H9 (cell line): ENCODE measurements around the gene FAM13A. TPM values are rescaled to one million over a fixed set of nuclear protein-coding genes. Genes with fewer than 3 reads are reported as not detected.

ENCODE experiments used
- DNase-seq: peaks from one replicate; pipeline ENCODE4 v3.0.0-alpha.2; 2017
- H2AFZ ChIP-seq: one replicate; pipeline ENCODE4 v1.6.1; 2013; ENCODE audit warnings: mild to moderate bottlenecking, low read length, control low read depth, moderate library complexity
- H2AK5ac ChIP-seq: 2 replicates; pipeline ENCODE4 v1.6.1; 2013; ENCODE audit warnings: low read length, control low read depth, mixed read lengths; ENCODE audit not compliant: insufficient read length
- H2BK120ac ChIP-seq: one replicate; pipeline ENCODE4 v1.6.1; 2013; ENCODE audit warnings: low read depth, mild to moderate bottlenecking, low read length, control low read depth, inconsistent platforms; ENCODE audit not compliant: poor library complexity, severe bottlenecking
- H2BK12ac ChIP-seq: 2 replicates; pipeline ENCODE4 v1.6.1; 2013; ENCODE audit warnings: low read length, control low read depth, mixed read lengths, low read depth; ENCODE audit not compliant: insufficient read length
- H2BK15ac ChIP-seq: 2 replicates; pipeline ENCODE4 v1.6.1; 2013; ENCODE audit warnings: low read depth, low read length, control low read depth
- H2BK20ac ChIP-seq: one replicate; pipeline ENCODE4 v1.6.1; 2013; ENCODE audit warnings: low read depth, mild to moderate bottlenecking, low read length, control low read depth, inconsistent platforms; ENCODE audit not compliant: poor library complexity, severe bottlenecking
- H2BK5ac ChIP-seq: 2 replicates; pipeline ENCODE4 v1.6.1; 2013; ENCODE audit warnings: low read length, control low read depth, mixed read lengths; ENCODE audit not compliant: insufficient read length
- H3K14ac ChIP-seq: 2 replicates; pipeline ENCODE4 v1.6.1; 2013; ENCODE audit warnings: low read length, control low read depth; ENCODE audit not compliant: insufficient read depth
- H3K18ac ChIP-seq: 2 replicates; pipeline ENCODE4 v1.6.1; 2013; ENCODE audit warnings: low read depth, mild to moderate bottlenecking, mixed read lengths, low read length, control low read depth; ENCODE audit not compliant: insufficient read length
- H3K23ac ChIP-seq: 2 replicates; pipeline ENCODE4 v1.6.1; 2013; ENCODE audit warnings: low read length, control low read depth, mixed read lengths, low read depth; ENCODE audit not compliant: insufficient read length
- H3K23me2 ChIP-seq: 2 replicates; pipeline ENCODE4 v1.6.1; 2013; ENCODE audit warnings: low read depth, mild to moderate bottlenecking, mixed read lengths, low read length, control low read depth; ENCODE audit not compliant: insufficient read length, poor library complexity, severe bottlenecking
- H3K27ac ChIP-seq: 2 replicates; pipeline ENCODE4 v1.5.1; 2013; ENCODE audit warnings: low read length, control low read depth, mixed read lengths, low read depth; ENCODE audit not compliant: insufficient read length
- H3K27me3 ChIP-seq: 2 replicates; pipeline ENCODE4 v1.6.1; 2013; ENCODE audit warnings: low read length, control low read depth, inconsistent platforms; ENCODE audit not compliant: insufficient read depth
- H3K4ac ChIP-seq: 2 replicates; pipeline ENCODE4 v1.6.1; 2013; ENCODE audit warnings: low read depth, mild to moderate bottlenecking, control low read depth, inconsistent platforms, low read length, moderate library complexity
- H3K4me1 ChIP-seq: 2 replicates; pipeline ENCODE4 v1.6.1; 2013; ENCODE audit warnings: low read length, control low read depth, inconsistent platforms; ENCODE audit not compliant: insufficient read depth
- H3K4me2 ChIP-seq: 2 replicates; pipeline ENCODE4 v1.6.1; 2013; ENCODE audit warnings: low read length, control low read depth, mixed read lengths; ENCODE audit not compliant: insufficient read length, insufficient read depth
- H3K56ac ChIP-seq: 2 replicates; pipeline ENCODE4 v1.6.1; 2013; ENCODE audit warnings: low read depth, mild to moderate bottlenecking, mixed read lengths, low read length, control low read depth; ENCODE audit not compliant: insufficient read length
- H3K79me1 ChIP-seq: 2 replicates; pipeline ENCODE4 v1.6.1; 2013; ENCODE audit warnings: low read depth, mild to moderate bottlenecking, moderate library complexity, low read length, control low read depth, inconsistent platforms; ENCODE audit not compliant: insufficient read depth, poor library complexity, severe bottlenecking
- H3K79me2 ChIP-seq: 2 replicates; pipeline ENCODE4 v1.6.1; 2013; ENCODE audit warnings: low read length, control low read depth, inconsistent platforms; ENCODE audit not compliant: insufficient read depth
- H3K9ac ChIP-seq: 2 replicates; pipeline ENCODE4 v1.6.1; 2013; ENCODE audit warnings: low read length, control low read depth, mixed read lengths; ENCODE audit not compliant: insufficient read length; ENCODE audit errors: extremely low read depth
- H3K9me3 ChIP-seq: one replicate; pipeline ENCODE4 v1.6.1; 2013; ENCODE audit warnings: low read depth, low read length, inconsistent platforms; ENCODE audit not compliant: control insufficient read depth
- H3T11ph ChIP-seq: one replicate; pipeline ENCODE4 v1.6.1; 2013; ENCODE audit warnings: mild to moderate bottlenecking, low read length, control low read depth, inconsistent platforms
- H4K20me1 ChIP-seq: one replicate; pipeline ENCODE4 v1.6.1; 2013; ENCODE audit not compliant: control insufficient read depth, insufficient read length, insufficient read depth
- H4K5ac ChIP-seq: 2 replicates; pipeline ENCODE4 v1.6.1; 2013; ENCODE audit warnings: low read depth, mild to moderate bottlenecking, mixed read lengths, low read length, control low read depth; ENCODE audit not compliant: insufficient read length
- H4K8ac ChIP-seq: replicated peaks from 2 replicates; pipeline ENCODE4 v1.6.1; 2013; ENCODE audit warnings: low read length, control low read depth, mixed read lengths, low read depth; ENCODE audit not compliant: insufficient read length
- H4K91ac ChIP-seq: 2 replicates; pipeline ENCODE4 v1.6.1; 2013; ENCODE audit warnings: low read depth, mild to moderate bottlenecking, moderate library complexity, mixed read lengths, low read length, control low read depth; ENCODE audit not compliant: insufficient read length
- H3K27ac Mint-ChIP-seq, 3 experiments: 2 replicates in 2 of 3; 3 replicates in 1 of 3; pipeline ENCODE4 v1.8.0; 2020 to 2021; ENCODE audit warnings: mixed read lengths in 3 of 3, mild to moderate bottlenecking in 1 of 3, moderate library complexity in 1 of 3
- H3K27me3 Mint-ChIP-seq: 2 replicates; pipeline ENCODE4 v1.8.0; 2021; ENCODE audit warnings: low read depth, mild to moderate bottlenecking, moderate library complexity, mixed read lengths
- H3K36me3 Mint-ChIP-seq, 3 experiments: 2 replicates in 2 of 3; 3 replicates in 1 of 3; pipeline ENCODE4 v1.8.0; 2020 to 2021; ENCODE audit warnings: low read depth in 3 of 3, mixed read lengths in 3 of 3; ENCODE audit not compliant: insufficient read depth in 1 of 3
- H3K4me1 Mint-ChIP-seq, 2 experiments: 2 replicates each; pipeline ENCODE4 v1.8.0; 2020; ENCODE audit warnings: mixed read lengths in 2 of 2
- H3K4me3 Mint-ChIP-seq, 2 experiments: 2 replicates in 1 of 2; 3 replicates in 1 of 2; pipeline ENCODE4 v1.8.0; 2020 to 2021; ENCODE audit warnings: mild to moderate bottlenecking in 2 of 2, mixed read lengths in 2 of 2, moderate library complexity in 1 of 2
- H3K9me3 Mint-ChIP-seq, 2 experiments: 2 replicates in 1 of 2; 3 replicates in 1 of 2; pipeline ENCODE4 v1.8.0; 2020; ENCODE audit warnings: mild to moderate bottlenecking in 2 of 2, mixed read lengths in 2 of 2, moderate library complexity in 1 of 2
- total RNA-seq: library from RNA; stranded (reverse); gene quantifications from 2 replicates; pipeline ENCODE4 v1.2.1, GENCODE V29; 2021
- TF ChIP-seq, protein P1 (sequence below): fragments of 200-600 bp; sonication (generic); conservative IDR thresholded peaks from 3 replicates; pipeline ENCODE4 v1.8.0; 2021; ENCODE audit warnings: antibody characterized with exemption, mild to moderate bottlenecking

The FAM13A gene
- total RNA-seq, 1 experiment from 2014 or later, result 12.7 TPM

DNA sequence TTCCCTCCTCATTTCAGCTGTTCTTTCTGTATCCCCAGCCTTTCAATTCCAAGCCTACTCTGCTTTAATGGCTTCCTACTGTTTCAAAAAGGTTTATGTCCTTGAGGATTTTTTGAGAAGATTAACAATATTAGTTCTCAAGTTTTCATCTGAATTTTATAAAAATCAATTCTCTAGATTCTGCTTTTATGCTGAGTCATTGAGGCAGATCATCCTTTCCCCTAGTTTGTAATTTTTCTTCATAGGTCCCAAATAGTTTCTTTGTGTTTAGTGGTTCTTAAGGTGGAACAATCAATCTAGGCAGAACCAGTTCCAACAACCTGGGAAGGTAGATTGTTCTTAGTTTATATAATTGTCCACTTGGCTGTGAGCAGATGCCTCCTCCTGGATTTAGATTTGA, 259.3 kb downstream of the FAM13A start:
- Histone ChIP-seq H3K27me3 (no peaks in the 10 kb centered on the region), H2BK20ac (no peak overlapping the region), H3K4me1 (no peaks in the 10 kb centered on the region), H3K79me1 (no peaks in the 10 kb centered on the region), H2BK5ac (no peak overlapping the region), H4K8ac (no peak overlapping the region), H3K56ac (no peak overlapping the region), H3K4ac (no peak overlapping the region), H2BK15ac (no peak overlapping the region), H4K5ac (no peak overlapping the region), H3K23me2 (no peaks in the 10 kb centered on the region), H3K23ac (no peak overlapping the region), H3K18ac (no peak overlapping the region), H2BK12ac (no peak overlapping the region), H3K9me3 (no peaks in the 10 kb centered on the region), H4K91ac (no peak overlapping the region), H2BK120ac (no peak overlapping the region), H3K9ac (no peak overlapping the region), H4K20me1 (no peaks in the 10 kb centered on the region), H3K14ac (no peak overlapping the region), H3T11ph (no peak overlapping the region), H3K27ac (no peak overlapping the region), H2AK5ac (no peak overlapping the region), H2AFZ (no peak overlapping the region), H3K79me2 (no peaks in the 10 kb centered on the region), H3K4me2 (no peak overlapping the region)
- DNase-seq, result no peak
- H3K9me3 Mint-ChIP-seq, result no peaks in the 10 kb centered on the region
- no peak overlapping the region for H3K4me3 Mint-ChIP-seq
- H3K36me3 Mint-ChIP-seq, result peaks cover 0 to 9% (median 5%) of the 10 kb centered on the region in 3 experiments; a peak in 4 of 7 replicates
- TF ChIP-seq, protein P1, sequence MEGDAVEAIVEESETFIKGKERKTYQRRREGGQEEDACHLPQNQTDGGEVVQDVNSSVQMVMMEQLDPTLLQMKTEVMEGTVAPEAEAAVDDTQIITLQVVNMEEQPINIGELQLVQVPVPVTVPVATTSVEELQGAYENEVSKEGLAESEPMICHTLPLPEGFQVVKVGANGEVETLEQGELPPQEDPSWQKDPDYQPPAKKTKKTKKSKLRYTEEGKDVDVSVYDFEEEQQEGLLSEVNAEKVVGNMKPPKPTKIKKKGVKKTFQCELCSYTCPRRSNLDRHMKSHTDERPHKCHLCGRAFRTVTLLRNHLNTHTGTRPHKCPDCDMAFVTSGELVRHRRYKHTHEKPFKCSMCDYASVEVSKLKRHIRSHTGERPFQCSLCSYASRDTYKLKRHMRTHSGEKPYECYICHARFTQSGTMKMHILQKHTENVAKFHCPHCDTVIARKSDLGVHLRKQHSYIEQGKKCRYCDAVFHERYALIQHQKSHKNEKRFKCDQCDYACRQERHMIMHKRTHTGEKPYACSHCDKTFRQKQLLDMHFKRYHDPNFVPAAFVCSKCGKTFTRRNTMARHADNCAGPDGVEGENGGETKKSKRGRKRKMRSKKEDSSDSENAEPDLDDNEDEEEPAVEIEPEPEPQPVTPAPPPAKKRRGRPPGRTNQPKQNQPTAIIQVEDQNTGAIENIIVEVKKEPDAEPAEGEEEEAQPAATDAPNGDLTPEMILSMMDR, result no peak
- H3K4me1 Mint-ChIP-seq, result peaks cover 13 to 14% of the 10 kb centered on the region in 2 experiments
- no peaks in the 10 kb centered on the region for H3K27me3 Mint-ChIP-seq
- H3K27ac Mint-ChIP-seq, result peak overlapping the region in 1 of 3 experiments; percentile 53; a peak in 1 of 7 replicates
